ENCODE data around the gene IL4. TPM values are rescaled to one million over a fixed set of nuclear protein-coding genes. Genes with fewer than 3 reads are reported as not detected.
A peak's percentile ranks its signal among the peaks of the same experiment; 100 is the strongest.

IL4 gene
- polyA plus RNA-seq, 1 experiment: not detected

GRCh38 chr5:132692632-132692967 is 18.8 kb downstream of the IL4 start:
- TF ChIP-seq CTCF (IDR thresholded peaks at IDR 0.05; ENCODE audit: insufficient read depth, low read depth, low read length): no peak
- DNase-seq (ENCODE audit: low read depth): no peak
- ChIA-PET CTCF (no interaction called here), POLR2A (no interaction called here)
- H3K27me3 ChIP-seq (ENCODE audit: control insufficient read depth, insufficient read depth, low read length): no peaks in the 10 kb centered on the region
- no peaks in the 10 kb centered on the region for H3K36me3 ChIP-seq (ENCODE audit: control insufficient read depth, insufficient read depth, low read length)
- H3K4me3 ChIP-seq (ENCODE audit: low read depth, low read length): no peak overlapping the region

GRCh38 chr5:132695956-132696355 is 22.2 kb downstream of the IL4 start:
- Histone ChIP-seq H3K4me3 (ENCODE audit: low read depth, low read length) (no peak overlapping the region), H3K27me3 (ENCODE audit: control insufficient read depth, insufficient read depth, low read length) (no peaks in the 10 kb centered on the region), H3K36me3 (ENCODE audit: control insufficient read depth, insufficient read depth, low read length) (no peaks in the 10 kb centered on the region)
- no peak for TF ChIP-seq CTCF (IDR thresholded peaks at IDR 0.05; ENCODE audit: insufficient read depth, low read depth, low read length)
- CTCF ChIA-PET: no interaction called here
- no peak for DNase-seq (ENCODE audit: low read depth)
- POLR2A ChIA-PET: no interaction called here

DNA sequence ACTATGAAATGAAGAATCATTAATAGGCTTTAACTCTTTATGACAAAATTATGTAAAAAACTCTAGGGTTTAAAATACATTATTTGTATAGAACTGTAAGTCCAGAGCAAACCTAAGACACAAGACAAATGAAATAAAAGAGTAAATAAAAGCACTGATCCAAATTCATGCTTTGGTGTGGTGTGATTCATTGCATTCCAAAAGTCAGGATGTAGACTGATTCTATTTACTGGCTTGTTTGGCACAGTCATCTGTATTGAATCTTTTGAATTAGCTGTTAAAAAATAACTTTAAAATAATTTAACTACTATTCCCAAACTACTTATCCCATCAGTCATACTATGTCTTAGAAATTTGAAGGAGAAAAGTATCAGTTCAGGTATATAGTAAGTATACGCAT is 31.1 kb downstream of the IL4 start:
- ChIA-PET POLR2A (no interaction called here), CTCF (interaction anchor here (1.0 to 1.2 kb wide), 2 partner anchors 15 to 177 kb away, joined by 3 to 4 read pairs; no protein-coding TSS in a partner anchor)
- H3K4me3 ChIP-seq (ENCODE audit: low read depth, low read length): no peak overlapping the region
- no peak for DNase-seq (ENCODE audit: low read depth)
- TF ChIP-seq CTCF (IDR thresholded peaks at IDR 0.05; ENCODE audit: insufficient read depth, low read depth, low read length): no peak
- no peaks in the 10 kb centered on the region for H3K27me3 ChIP-seq (ENCODE audit: control insufficient read depth, insufficient read depth, low read length)
- no peaks in the 10 kb centered on the region for H3K36me3 ChIP-seq (ENCODE audit: control insufficient read depth, insufficient read depth, low read length)

GRCh38 chr5:132708645-132709044 is 34.9 kb downstream of the IL4 start:
- Histone ChIP-seq H3K4me3 (ENCODE audit: low read depth, low read length) (no peak overlapping the region), H3K27me3 (ENCODE audit: control insufficient read depth, insufficient read depth, low read length) (no peaks in the 10 kb centered on the region), H3K36me3 (ENCODE audit: control insufficient read depth, insufficient read depth, low read length) (no peaks in the 10 kb centered on the region)
- no peak for TF ChIP-seq CTCF (IDR thresholded peaks at IDR 0.05; ENCODE audit: insufficient read depth, low read depth, low read length)
- ChIA-PET POLR2A (interaction anchor here (0.7 kb wide), 1 partner anchor 449 kb away, joined by 4 read pairs; no protein-coding TSS in a partner anchor), CTCF (interaction anchor here (1.1 to 1.2 kb wide), 3 partner anchors 11 to 121 kb away, joined by 3 to 5 read pairs (median 3); no protein-coding TSS in a partner anchor)
- no peak for DNase-seq (ENCODE audit: low read depth)

DNA sequence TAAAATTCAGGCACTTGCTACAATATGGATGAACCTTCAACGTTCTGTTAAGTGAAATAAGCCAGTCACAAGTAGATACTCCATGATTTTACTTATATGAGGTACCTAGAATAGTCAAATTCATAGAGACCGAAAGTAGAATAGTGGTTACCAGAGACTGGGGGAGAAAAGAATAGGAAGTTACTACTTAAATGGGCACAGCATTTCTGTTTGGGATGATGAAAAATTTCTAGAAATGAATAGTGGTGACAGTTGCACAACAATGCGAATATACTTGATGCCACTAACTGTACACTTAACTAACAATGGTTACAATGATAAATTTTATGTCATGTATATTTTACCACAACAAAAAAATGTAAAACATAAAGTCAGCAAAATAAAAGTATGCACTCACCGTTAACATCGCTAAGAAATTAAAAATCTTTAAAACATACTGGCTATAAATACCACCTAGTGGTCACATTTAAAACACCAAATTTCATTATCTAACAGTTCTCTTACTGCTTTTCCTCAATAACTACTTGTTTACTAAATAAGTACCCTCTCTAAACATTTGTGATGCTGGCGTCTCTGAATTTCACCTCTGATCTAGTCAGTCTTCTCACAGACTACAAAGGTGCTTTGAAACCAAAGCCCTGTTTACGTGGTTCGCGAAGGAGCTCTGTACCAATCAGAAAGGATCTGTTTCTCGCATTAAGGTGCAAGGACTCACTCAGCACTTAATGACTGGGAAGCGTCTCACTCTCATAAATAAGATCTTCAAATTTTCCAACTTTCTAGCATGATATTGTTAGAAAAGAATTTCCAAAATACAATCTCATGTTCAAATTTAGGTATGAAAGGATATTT is 40.9 kb downstream of the IL4 start:
- Histone ChIP-seq H3K27me3 (ENCODE audit: control insufficient read depth, insufficient read depth, low read length) (no peaks in the 10 kb centered on the region), H3K36me3 (ENCODE audit: control insufficient read depth, insufficient read depth, low read length) (no peaks in the 10 kb centered on the region), H3K4me3 (ENCODE audit: low read depth, low read length) (no peak overlapping the region)
- POLR2A ChIA-PET: no interaction called here
- peak; percentile 33; the same call in 1 of the 2 replicates for TF ChIP-seq CTCF (IDR thresholded peaks at IDR 0.05; ENCODE audit: insufficient read depth, low read depth, low read length)
- CTCF ChIA-PET: interaction anchor here (0.6 to 1.9 kb wide), 12 partner anchors 9 to 114 kb away, joined by 3 to 7 read pairs (median 3); partner anchors contain the start of gene IL13
- DNase-seq (ENCODE audit: low read depth): no peak
